Ishikawa (cell line): ENCODE results near the gene EDARADD.
A peak's percentile ranks its signal among the peaks of the same experiment; 100 is the strongest.

Experiments used
- CEBPB ChIP-seq: IDR thresholded peaks from 2 replicates; pipeline ENCODE4 v1.6.1; 2012
- CREB1 ChIP-seq: IDR thresholded peaks from 2 replicates; pipeline ENCODE4 v1.6.1; 2012; ENCODE audit warnings: low read depth
- EGR1 ChIP-seq: IDR thresholded peaks from 2 replicates; pipeline ENCODE4 v1.6.1; 2012
- EP300 ChIP-seq: IDR thresholded peaks from 2 replicates; pipeline ENCODE4 v1.6.1; 2012; ENCODE audit warnings: borderline replicate concordance
- FOXM1 ChIP-seq: IDR thresholded peaks from 2 replicates; pipeline ENCODE4 v1.6.1; 2012; ENCODE audit warnings: low read depth, borderline replicate concordance
- NFIC ChIP-seq: IDR thresholded peaks from 2 replicates; pipeline ENCODE4 v1.6.1; 2012
- RAD21 ChIP-seq: IDR thresholded peaks from 2 replicates; pipeline ENCODE4 v1.6.1; 2012; ENCODE audit warnings: low read depth
- TAF1 ChIP-seq: IDR thresholded peaks from 2 replicates; pipeline ENCODE4 v1.6.1; 2012; ENCODE audit warnings: low read depth, mild to moderate bottlenecking
- TCF12 ChIP-seq: IDR thresholded peaks from 2 replicates; pipeline ENCODE4 v1.6.1; 2012; ENCODE audit warnings: low read depth
- TEAD4 ChIP-seq: IDR thresholded peaks from 2 replicates; pipeline ENCODE4 v1.6.1; 2012
- YY1 ChIP-seq: IDR thresholded peaks from 2 replicates; pipeline ENCODE4 v1.6.1; 2012; ENCODE audit warnings: low read depth
- ZBTB7A ChIP-seq: IDR thresholded peaks from 2 replicates; pipeline ENCODE4 v1.6.1; 2012; ENCODE audit warnings: low read depth
- TF ChIP-seq, protein P1 (sequence below): IDR thresholded peaks from 2 replicates; pipeline ENCODE4 v1.6.1; 2012
- TF ChIP-seq, protein P2 (sequence below): IDR thresholded peaks from 2 replicates; pipeline ENCODE4 v1.6.1; 2012
- TF ChIP-seq, protein P3 (sequence below): IDR thresholded peaks from 2 replicates; pipeline ENCODE4 v1.6.1; 2012; ENCODE audit warnings: low read depth, mild to moderate bottlenecking

EDARADD gene

DNA sequence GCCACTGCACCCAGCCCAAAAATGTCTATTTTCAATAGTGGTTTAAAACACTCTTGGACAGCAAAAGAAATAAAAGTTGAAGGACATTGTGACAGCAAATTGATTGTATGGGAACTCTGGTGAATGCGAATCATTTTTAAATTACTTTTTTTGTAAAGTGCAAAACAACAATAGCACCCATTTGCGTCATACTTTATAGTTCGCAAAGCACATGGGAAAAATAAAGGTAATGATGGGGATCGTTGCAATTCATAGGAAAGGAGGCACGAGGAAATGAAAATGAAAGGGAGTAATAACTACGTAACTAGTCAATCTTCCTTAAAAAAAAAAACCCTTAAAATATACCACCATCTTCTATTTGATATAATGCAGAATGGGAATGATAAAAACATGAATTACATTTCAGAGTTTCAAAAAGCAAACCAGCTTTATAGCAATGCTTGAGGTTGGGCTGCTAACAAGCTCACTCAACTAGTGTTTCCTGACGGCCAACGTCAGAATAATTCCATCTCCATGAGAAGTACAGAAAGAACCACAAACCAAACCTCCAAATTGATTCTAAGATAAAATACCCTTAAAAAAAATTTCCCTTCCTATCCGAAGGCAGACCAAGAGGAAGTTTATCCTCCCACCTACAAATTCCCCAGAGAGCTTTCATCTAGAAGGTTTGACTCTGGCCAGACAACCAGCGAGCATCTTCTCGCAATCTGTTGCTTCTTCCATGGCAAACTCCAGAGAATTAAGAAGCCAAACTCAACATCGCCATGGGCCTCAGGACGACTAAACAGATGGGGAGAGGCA, at the start of gene EDARADD:
Gene EDARADD (plus strand): TSS at position 606 of the 801 bp plus-strand sequence. CDS start 159 bp downstream, at position 765.
- TF ChIP-seq TCF12 = no peak
- TF ChIP-seq ZBTB7A = no peak
- no peak for TF ChIP-seq RAD21
- TF ChIP-seq, protein P1, sequence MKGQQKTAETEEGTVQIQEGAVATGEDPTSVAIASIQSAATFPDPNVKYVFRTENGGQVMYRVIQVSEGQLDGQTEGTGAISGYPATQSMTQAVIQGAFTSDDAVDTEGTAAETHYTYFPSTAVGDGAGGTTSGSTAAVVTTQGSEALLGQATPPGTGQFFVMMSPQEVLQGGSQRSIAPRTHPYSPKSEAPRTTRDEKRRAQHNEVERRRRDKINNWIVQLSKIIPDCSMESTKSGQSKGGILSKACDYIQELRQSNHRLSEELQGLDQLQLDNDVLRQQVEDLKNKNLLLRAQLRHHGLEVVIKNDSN = no peak
- TF ChIP-seq CREB1 = no peak
- no peak for TF ChIP-seq EP300
- no peak for TF ChIP-seq FOXM1
- TF ChIP-seq EGR1 = no peak
- TF ChIP-seq CEBPB = no peak
- TF ChIP-seq YY1 = no peak
- no peak for TF ChIP-seq TAF1
- TF ChIP-seq, protein P2, sequence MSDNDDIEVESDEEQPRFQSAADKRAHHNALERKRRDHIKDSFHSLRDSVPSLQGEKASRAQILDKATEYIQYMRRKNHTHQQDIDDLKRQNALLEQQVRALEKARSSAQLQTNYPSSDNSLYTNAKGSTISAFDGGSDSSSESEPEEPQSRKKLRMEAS = no peak
- no peak for TF ChIP-seq NFIC

DNA sequence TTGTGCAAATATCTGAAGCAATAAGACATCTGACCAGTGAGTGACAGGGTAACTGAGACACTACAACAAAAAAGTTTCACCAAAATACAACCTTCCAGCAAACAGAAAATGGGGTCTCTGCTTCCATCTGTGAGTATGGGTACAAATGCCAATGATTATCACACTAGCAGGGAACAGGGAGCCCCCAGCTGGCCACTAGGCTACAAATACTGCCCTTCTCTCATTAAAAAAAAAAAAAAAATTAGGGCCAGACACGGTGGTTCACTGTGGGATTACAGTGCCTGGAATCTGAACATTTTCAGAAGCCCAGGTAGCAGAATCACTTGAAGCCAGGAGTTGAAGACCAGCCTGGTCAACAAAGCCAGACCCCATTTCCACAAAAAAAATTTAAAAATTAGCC, 48.4 kb upstream of the EDARADD start:
- TF ChIP-seq EP300 (no peak), TAF1 (no peak), TEAD4 (no peak), CEBPB (no peak), YY1 (no peak), RAD21 (peak; percentile 39), FOXM1 (no peak), TCF12 (no peak)

DNA sequence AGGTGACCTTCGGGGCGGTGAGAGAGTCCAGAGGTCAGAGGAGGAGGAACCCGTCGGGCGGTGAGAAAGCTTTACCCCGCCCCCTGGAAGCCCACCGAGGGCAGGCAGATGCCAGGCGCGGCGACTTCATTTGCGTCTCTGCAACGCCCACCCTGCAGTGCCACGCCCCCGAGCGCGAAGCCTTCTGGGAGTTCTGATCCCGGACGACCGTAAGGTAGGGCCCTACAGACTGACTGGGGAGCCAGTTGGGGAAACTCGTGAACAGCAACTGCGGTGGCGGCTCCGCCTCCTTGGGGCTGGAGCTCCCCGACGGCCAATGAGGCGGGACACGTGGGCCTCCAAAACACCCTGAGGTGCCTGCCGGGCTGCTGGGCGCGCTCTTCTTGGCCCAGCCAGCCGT, 46.0 kb upstream of the EDARADD start:
- TF ChIP-seq TCF12 = no peak

DNA sequence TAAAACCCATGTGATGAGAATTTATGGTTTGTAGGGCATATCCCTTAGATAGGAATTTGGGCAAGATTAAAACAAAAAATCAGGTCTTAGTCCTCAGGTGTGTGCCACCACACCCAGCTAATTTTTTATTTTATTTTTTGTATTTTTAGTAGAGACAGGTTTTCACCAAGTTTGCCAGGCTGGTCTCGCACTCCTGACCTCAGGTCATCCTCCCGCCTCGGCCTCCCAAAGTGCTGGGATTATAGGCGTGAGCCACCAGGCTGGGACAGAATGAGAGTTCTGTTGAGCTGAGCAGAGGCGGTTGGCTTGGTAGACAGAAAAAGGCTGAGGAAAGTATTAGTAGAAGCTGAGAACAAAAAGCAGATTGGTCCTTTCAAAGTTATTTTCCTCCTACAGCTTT, 43.8 kb upstream of the EDARADD start:
- TF ChIP-seq TAF1 (no peak), YY1 (no peak), CREB1 (no peak), RAD21 (no peak), EGR1 (no peak), NFIC (no peak), CEBPB (no peak), TCF12 (no peak), ZBTB7A (no peak), EP300 (no peak), TEAD4 (no peak), FOXM1 (no peak)
- TF ChIP-seq, protein P3, sequence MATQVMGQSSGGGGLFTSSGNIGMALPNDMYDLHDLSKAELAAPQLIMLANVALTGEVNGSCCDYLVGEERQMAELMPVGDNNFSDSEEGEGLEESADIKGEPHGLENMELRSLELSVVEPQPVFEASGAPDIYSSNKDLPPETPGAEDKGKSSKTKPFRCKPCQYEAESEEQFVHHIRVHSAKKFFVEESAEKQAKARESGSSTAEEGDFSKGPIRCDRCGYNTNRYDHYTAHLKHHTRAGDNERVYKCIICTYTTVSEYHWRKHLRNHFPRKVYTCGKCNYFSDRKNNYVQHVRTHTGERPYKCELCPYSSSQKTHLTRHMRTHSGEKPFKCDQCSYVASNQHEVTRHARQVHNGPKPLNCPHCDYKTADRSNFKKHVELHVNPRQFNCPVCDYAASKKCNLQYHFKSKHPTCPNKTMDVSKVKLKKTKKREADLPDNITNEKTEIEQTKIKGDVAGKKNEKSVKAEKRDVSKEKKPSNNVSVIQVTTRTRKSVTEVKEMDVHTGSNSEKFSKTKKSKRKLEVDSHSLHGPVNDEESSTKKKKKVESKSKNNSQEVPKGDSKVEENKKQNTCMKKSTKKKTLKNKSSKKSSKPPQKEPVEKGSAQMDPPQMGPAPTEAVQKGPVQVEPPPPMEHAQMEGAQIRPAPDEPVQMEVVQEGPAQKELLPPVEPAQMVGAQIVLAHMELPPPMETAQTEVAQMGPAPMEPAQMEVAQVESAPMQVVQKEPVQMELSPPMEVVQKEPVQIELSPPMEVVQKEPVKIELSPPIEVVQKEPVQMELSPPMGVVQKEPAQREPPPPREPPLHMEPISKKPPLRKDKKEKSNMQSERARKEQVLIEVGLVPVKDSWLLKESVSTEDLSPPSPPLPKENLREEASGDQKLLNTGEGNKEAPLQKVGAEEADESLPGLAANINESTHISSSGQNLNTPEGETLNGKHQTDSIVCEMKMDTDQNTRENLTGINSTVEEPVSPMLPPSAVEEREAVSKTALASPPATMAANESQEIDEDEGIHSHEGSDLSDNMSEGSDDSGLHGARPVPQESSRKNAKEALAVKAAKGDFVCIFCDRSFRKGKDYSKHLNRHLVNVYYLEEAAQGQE = no peak
- TF ChIP-seq, protein P1 = no peak
- TF ChIP-seq, protein P2 = no peak

DNA sequence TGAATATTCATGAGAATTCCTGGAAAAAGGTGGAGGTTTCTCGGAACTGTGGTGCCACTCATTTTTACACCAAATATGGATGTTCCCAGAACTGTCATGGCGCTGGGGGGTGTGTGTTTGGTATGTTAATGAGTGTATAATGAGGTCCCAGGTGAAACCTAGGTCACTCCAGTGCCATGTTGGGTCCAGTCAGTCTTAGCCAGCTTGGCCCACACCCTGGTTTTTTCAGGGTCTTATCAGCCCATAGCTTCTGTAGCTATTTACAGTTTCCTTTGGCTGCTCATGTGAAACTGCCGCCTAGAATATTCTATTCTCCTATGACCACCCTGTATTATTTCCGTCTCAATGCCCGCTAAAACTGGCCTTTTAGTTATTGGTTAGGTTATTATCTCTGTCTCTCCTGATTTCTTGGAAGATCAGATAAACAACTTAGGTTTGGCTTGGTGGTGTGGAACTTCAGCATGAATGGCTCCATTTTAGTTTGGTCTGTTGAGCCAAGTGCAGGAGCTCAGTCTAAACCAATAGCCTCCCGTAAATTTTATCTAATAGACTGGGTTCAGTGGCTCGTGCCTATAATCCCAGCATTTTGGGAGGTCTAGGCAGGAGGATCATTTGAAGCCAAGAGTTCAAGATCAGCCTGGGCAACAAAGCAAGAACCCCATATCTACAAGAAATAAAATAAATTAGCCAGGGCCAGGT, 42.1 kb upstream of the EDARADD start:
- TF ChIP-seq RAD21 = no peak
- TF ChIP-seq TAF1 = no peak
- TF ChIP-seq FOXM1 = no peak
- TF ChIP-seq, protein P1 = no peak
- no peak for TF ChIP-seq ZBTB7A
- TF ChIP-seq CEBPB = no peak
- no peak for TF ChIP-seq TCF12
- TF ChIP-seq EGR1 = no peak
- TF ChIP-seq, protein P2 = no peak
- no peak for TF ChIP-seq TEAD4
- TF ChIP-seq NFIC = no peak
- TF ChIP-seq YY1 = no peak
- no peak for TF ChIP-seq CREB1
- TF ChIP-seq, protein P3 = no peak
- TF ChIP-seq EP300 = no peak
